HG03196 (cell line): Measurements from ENCODE around the gene DCAF11.

ENCODE experiments used
- ATAC-seq: cut with Tn5 transposase; IDR thresholded peaks from one replicate; pipeline ENCODE4 v1.9.1; 2021; ENCODE audit not compliant: unreplicated experiment

DCAF11 gene

GRCh38 chr14:24114532-24115421 is at the start of gene DCAF11, which contains the start of gene NRL:
DCAF11 (plus strand) TSS chr14:24114777; CDS start chr14:24115595, 818 bp downstream.
NRL (minus strand) TSS chr14:24114949; CDS start chr14:24082848, 32,101 bp downstream.
- ATAC-seq: peak; percentile 80

GRCh38 chr14:24064856-24065255 is 49.7 kb upstream of the DCAF11 start:
- no peak for ATAC-seq

- ATAC-seq: no peak
Observed at GRCh38 chr14:24065408-24065807, 49.2 kb upstream of the DCAF11 start.

GRCh38 chr14:24066496-24067132 is 48.0 kb upstream of the DCAF11 start:
- no peak for ATAC-seq

GRCh38 chr14:24067133-24068082 is 47.2 kb upstream of the DCAF11 start:
- ATAC-seq: no peak

- ATAC-seq: no peak
Observed at GRCh38 chr14:24068711-24069410, 45.7 kb upstream of the DCAF11 start.

GRCh38 chr14:24069411-24069735 is 45.2 kb upstream of the DCAF11 start:
- no peak for ATAC-seq

GRCh38 chr14:24070285-24071143 is 44.1 kb upstream of the DCAF11 start:
- no peak for ATAC-seq

- ATAC-seq: no peak
Observed at GRCh38 chr14:24071144-24071697, 43.4 kb upstream of the DCAF11 start, which contains the start of gene CPNE6. CPNE6 (plus strand) TSS chr14:24071562; CDS start chr14:24072937, 1,375 bp downstream.

- no peak for ATAC-seq
Observed at GRCh38 chr14:24071836-24072430, 42.6 kb upstream of the DCAF11 start.

GRCh38 chr14:24072436-24072835 is 42.1 kb upstream of the DCAF11 start:
- no peak for ATAC-seq

GRCh38 chr14:24072881-24073877 is 41.4 kb upstream of the DCAF11 start:
- no peak for ATAC-seq

- ATAC-seq: no peak
Observed at GRCh38 chr14:24074625-24075484, 39.7 kb upstream of the DCAF11 start.

- ATAC-seq: no peak
Observed at GRCh38 chr14:24075485-24076301, 38.9 kb upstream of the DCAF11 start.

GRCh38 chr14:24076302-24076601 is 38.3 kb upstream of the DCAF11 start:
- ATAC-seq: no peak

GRCh38 chr14:24077086-24077485 is 37.5 kb upstream of the DCAF11 start:
- ATAC-seq: no peak
